Epithelial cell of proximal tubule (primary cell): ENCODE measurements around the gene NLN. TPM values are rescaled to one million over a fixed set of nuclear protein-coding genes. Genes with fewer than 3 reads are reported as not detected.

Experiments
- DNase-seq: peaks from one replicate; pipeline ENCODE4 v3.0.0-alpha.2; 2011; ENCODE audit warnings: low read depth
- H3K4me3 ChIP-seq: 2 replicates; pipeline ENCODE4 v1.5.1; 2011; ENCODE audit warnings: low read depth, mild to moderate bottlenecking, low read length
- total RNA-seq: library from RNA; depleted of rRNA; stranded (reverse); fragments of >200 nt; gene quantifications from 2 replicates; pipeline ENCODE4 v1.2.3, GENCODE V29; 2015
- TF ChIP-seq, protein P1 (sequence below): conservative IDR thresholded peaks from 2 replicates; pipeline ENCODE4 v1.5.1; 2012; ENCODE audit warnings: low read depth, mild to moderate bottlenecking, low read length

Gene NLN
- total RNA-seq, 1 donor from 2014 or later: 25.8 TPM

DNA sequence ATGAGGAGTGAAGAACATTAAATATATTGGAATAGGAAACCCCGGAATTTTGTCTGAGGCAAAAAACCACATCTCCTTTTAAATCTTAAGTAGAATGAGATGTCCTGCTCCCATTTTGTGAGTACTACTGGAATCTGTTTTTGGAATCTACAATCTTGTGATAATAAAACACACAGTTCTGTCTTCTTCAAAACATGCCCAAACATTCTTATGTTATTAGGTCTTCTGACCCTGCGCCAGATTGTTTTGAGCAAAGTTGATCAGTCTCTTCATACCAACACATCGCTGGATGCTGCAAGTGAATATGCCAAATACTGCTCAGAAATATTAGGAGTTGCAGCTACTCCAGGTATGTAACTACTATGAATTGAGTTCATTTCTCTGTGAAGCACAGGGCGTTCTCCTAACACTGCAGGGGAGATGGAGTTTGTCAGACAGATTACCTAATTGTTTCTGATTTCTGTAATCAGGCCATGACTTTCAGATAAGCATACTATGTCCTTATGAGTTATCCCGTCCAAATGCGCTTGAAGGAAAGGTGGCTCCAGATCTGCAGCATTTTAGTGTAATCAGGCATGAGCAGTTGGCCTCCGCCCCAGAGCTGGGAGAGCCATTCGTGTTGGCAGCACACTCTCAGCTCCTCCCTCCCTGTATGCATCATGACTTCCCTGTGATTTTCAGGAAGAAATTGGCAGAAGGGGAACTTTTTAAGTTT is 88.0 kb downstream of the NLN start:
- no peak overlapping the region for H3K4me3 ChIP-seq
- DNase-seq: no peak
- TF ChIP-seq, protein P1, sequence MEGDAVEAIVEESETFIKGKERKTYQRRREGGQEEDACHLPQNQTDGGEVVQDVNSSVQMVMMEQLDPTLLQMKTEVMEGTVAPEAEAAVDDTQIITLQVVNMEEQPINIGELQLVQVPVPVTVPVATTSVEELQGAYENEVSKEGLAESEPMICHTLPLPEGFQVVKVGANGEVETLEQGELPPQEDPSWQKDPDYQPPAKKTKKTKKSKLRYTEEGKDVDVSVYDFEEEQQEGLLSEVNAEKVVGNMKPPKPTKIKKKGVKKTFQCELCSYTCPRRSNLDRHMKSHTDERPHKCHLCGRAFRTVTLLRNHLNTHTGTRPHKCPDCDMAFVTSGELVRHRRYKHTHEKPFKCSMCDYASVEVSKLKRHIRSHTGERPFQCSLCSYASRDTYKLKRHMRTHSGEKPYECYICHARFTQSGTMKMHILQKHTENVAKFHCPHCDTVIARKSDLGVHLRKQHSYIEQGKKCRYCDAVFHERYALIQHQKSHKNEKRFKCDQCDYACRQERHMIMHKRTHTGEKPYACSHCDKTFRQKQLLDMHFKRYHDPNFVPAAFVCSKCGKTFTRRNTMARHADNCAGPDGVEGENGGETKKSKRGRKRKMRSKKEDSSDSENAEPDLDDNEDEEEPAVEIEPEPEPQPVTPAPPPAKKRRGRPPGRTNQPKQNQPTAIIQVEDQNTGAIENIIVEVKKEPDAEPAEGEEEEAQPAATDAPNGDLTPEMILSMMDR: no peak

DNA sequence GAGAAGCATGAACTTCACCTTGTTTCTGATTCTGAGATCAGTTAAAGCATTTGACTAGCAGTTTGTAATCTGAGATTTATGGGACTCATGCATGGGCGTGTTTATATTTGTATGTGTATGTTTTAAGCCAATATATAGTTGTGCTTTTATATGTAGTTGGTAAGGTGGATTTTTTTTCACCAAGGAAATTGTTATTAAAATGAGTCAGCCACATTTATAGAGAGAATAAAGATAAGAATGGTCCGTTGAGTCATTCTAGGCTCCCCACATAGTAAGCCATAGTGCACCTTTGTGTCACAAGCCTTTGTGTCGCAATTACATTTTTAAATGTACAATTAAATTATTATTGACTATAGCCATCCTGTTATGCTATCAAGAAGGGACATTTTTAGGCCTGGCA is 89.0 kb downstream of the NLN start:
- DNase-seq: no peak

DNA sequence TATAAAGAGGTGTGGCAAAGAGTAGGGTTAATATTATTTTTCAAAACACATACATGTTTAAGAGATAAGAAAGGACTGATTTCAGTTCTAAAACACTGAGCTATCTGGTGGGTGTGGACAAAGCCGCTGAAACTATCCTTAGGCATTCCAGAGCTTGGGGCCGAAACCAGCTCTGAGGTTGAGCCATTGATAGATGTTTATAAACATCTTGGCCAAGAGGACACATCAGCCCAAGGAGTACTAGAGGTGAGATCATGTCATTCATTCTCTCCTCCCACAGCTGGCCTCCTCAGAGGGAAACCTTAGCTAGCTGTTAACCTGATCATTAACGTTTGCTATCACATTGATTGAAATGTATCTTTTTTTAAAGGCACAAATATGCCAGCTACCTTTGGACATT is 89.9 kb downstream of the NLN start:
- DNase-seq: no peak
- TF ChIP-seq, protein P1: no peak
- no peak overlapping the region for H3K4me3 ChIP-seq

More for the DNA sequence above, 89.0 kb downstream of the NLN start:
- H3K4me3 ChIP-seq: no peak overlapping the region
- TF ChIP-seq, protein P1: no peak

DNA sequence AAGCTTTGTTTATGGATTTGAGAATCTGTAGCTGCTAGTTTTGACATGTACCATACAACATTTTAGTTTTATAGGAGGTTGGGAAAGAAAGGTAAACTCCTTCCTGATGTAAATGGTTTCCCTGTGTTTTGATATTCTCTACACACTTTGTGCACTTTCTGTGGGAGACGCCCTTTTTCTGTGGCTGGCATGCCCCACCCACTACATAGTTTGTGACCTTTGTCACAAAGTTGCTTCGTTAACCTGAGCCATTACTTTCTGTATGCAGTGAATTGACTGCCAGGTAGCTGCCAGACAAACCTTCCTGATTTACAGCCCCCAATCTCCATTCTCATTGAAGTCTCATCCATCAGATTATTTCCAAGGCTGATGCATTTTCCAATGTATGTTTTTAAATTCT is 90.6 kb downstream of the NLN start:
- DNase-seq: no peak
- TF ChIP-seq, protein P1: no peak
- H3K4me3 ChIP-seq: no peak overlapping the region

DNA sequence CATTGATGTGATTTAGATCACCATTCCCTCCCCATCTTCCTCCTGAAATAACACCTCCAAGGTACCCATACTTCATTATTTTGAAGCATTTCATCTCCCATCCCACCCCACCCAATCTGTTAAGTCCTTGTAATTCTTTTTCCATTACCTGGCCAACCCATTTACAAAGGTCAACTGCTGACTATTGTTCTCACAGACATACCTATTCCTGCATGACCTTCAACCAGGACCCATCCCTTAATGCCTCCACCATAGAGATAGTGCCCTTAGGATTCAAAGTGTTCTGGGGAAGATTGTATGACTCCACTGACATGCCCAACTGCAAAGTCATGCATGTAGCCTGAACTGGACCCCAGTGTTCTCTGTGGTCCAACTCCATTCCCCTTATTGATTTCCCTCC is 91.2 kb downstream of the NLN start:
- TF ChIP-seq, protein P1: no peak
- no peak overlapping the region for H3K4me3 ChIP-seq
- DNase-seq: no peak

DNA sequence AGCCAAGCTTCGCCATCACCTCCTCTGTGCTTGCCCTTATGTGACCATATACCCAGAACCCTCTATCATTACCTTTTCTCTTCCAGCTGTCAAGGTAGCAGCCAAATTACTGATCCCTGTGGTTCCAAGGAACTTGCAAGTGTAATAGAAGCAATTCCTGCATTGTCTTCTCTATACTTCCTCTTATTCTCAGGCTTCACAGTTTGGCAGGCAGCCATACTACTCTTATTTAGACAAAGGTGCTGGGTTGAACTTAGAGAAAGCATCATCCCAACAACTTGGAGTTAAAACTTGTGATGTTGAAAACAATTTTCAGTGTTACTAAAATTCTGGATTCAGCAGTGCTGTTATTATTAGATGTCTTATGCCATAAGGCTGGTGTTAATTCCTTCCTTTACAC is 93.2 kb downstream of the NLN start:
- no peak for DNase-seq
- TF ChIP-seq, protein P1: no peak
- H3K4me3 ChIP-seq: no peak overlapping the region

DNA sequence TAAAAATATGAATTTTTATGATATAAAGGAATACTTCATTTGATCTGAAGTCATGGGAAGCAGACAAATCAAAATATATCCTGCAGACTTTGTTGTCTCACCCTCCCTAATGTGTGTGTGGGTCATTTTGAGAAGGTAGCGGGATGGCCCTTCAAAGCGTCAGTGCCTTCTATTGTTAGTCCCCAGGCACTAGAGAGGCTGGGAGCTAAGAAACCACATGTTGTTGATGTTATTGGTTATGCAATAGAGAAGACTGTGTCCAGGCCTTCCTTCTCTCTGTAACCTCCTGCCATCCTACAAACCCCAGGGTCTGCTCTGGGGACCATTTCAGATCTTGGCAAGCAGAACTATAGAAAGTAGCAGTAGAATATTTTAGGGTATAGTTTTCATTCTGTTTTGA is 94.7 kb downstream of the NLN start:
- H3K4me3 ChIP-seq: no peak overlapping the region
- TF ChIP-seq, protein P1: no peak
- no peak for DNase-seq
